ENCODE results near the gene KLHL17. TPM values are rescaled to one million over a fixed set of nuclear protein-coding genes. Genes with fewer than 3 reads are reported as not detected.
A peak's percentile ranks its signal among the peaks of the same experiment; 100 is the strongest.

Gene KLHL17
- total and polyA plus RNA-seq, 9 of the 15 experiments (the other 6 are each of a cell fraction or from before 2014, with no cell fraction given): 0.14 to 84.8 (median 13.0) TPM

- TF ChIP-seq HMGN3 (IDR thresholded peaks at IDR 0.05; ENCODE audit: borderline replicate concordance, extremely low read depth, insufficient read length, low read depth, low read length): peak; percentile 62
- peak; percentile 94 for TF ChIP-seq CXXC5 (CRISPR knock-in tag; IDR thresholded peaks at IDR 0.05)
- 0 out of 2 replicates have a peak, but pooled peaks have one; percentile 11 for TF ChIP-seq SOX6 (IDR thresholded peaks at IDR 0.05)
- peak; percentile 98 for TF ChIP-seq RB1 (IDR thresholded peaks at IDR 0.05; ENCODE audit: low read depth)
- peak; percentile 51; the same call in 1 of the 2 replicates for TF ChIP-seq SIN3B (IDR thresholded peaks at IDR 0.05; ENCODE audit: low read depth)
- peak; percentile 71; the same call in 1 of the 2 replicates for TF ChIP-seq DMBX1 (CRISPR knock-in tag; IDR thresholded peaks at IDR 0.05; ENCODE audit: borderline replicate concordance)
- TF ChIP-seq GATAD2B (IDR thresholded peaks at IDR 0.05; ENCODE audit: borderline replicate concordance): peak; percentile 20; the same call in 1 of the 2 replicates
- peak; percentile 47; the same call in 1 of the 2 replicates for TF ChIP-seq TFAP4 (CRISPR knock-in tag; IDR thresholded peaks at IDR 0.05; ENCODE audit: borderline replicate concordance)
- no peak for TF ChIP-seq HMG20A (CRISPR knock-in tag; conservative IDR thresholded peaks at IDR 0.05)
- TF ChIP-seq PTBP1 (IDR thresholded peaks at IDR 0.05; ENCODE audit: low read depth, low read length): peak; percentile 95
- no peak for TF ChIP-seq FOXO4 (CRISPR knock-in tag; IDR thresholded peaks at IDR 0.05)
- TF ChIP-seq MYC (IDR thresholded peaks at IDR 0.05; ENCODE audit: low read depth, low read length): peak; percentile 43
- TF ChIP-seq MYC (CRISPR knock-in tag; IDR thresholded peaks at IDR 0.05; ENCODE audit: borderline replicate concordance, low read depth): no peak
- TF ChIP-seq EP300 (IDR thresholded peaks at IDR 0.05; ENCODE audit: low read length): 0 out of 2 replicates have a peak, but pooled peaks have one; percentile 7
- TF ChIP-seq NEUROD1 (IDR thresholded peaks at IDR 0.05; ENCODE audit: borderline replicate concordance, low read depth, low read length, partially characterized antibody): peak; percentile 51
- TF ChIP-seq CTBP1 (IDR thresholded peaks at IDR 0.05; ENCODE audit: borderline replicate concordance): peak; percentile 80
- TF ChIP-seq NFATC3 (IDR thresholded peaks at IDR 0.05): no peak
- peak; percentile 87 for TF ChIP-seq GTF3C2 (IDR thresholded peaks at IDR 0.05; ENCODE audit: borderline replicate concordance, extremely low read depth, insufficient read length)
- TF ChIP-seq E2F6 (IDR thresholded peaks at IDR 0.05; ENCODE audit: borderline replicate concordance in 1 of 2, extremely low read depth in 1 of 2, insufficient read depth in 1 of 2, insufficient read length in 1 of 2, low read depth in 1 of 2, low read length in 1 of 2, poor library complexity in 1 of 2, severe bottlenecking in 1 of 2): peak; percentile 34 to 79
- TF ChIP-seq SMARCA5 (IDR thresholded peaks at IDR 0.05): peak; percentile 69
Observed at GRCh38 chr1:960363-961131, at the start of gene KLHL17 (continued).
